ENCODE data around the gene DDX19B. TPM values are rescaled to one million over a fixed set of nuclear protein-coding genes. Genes with fewer than 3 reads are reported as not detected.
"Not testable (repeated sequence)": the region's sequence is repeated elsewhere in the genome, so short reads cannot be mapped to it uniquely, and the experiment has no call there.

DDX19B gene
- total and polyA plus RNA-seq, 11 donors: 13.0 to 34.2 (median 19.6) TPM

DNA sequence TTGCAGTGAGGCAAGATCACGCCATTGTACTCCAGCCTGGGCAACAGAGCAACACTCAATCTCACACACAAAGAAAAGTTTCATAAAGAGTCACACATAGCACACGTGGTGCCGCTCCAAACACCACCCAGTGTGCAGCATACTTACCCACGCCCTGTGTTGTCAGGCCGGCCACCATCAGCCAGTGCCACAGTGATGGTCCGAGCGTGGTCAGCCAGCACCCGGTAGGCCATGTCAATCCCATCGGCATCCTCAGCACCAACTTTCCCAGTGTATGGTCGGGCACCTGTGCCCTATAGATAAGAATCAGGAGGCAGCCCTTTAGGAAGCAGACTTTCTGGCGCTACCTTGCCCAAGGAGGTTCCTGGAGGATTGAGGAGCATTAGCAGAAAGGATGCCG is 29.5 kb upstream of the DDX19B start:
- Histone ChIP-seq H3K9me3 (no peaks in the 10 kb centered on the region), H3K27ac (no peak overlapping the region), H3K4me1 (no peaks in the 10 kb centered on the region), H3K4me3 (no peak overlapping the region), H3K27me3 (no peaks in the 10 kb centered on the region), H3K36me3 (peaks cover 2 to 100% (median 94%) of the 10 kb centered on the region in 9 donors)
- ATAC-seq (no peak), DNase-seq (no peak)
- 85 to 97% (median 88%) methylated on average over 10 to 12 of the region's 12 CpGs for WGBS, 4 donors
- intact Hi-C loops (cut with DNase I): loop anchor here in 3 of 10 donors (10.0 kb wide), 2 partner anchors 105 to 115 kb away; no protein-coding TSS in a partner anchor
- TF ChIP-seq, protein P1, sequence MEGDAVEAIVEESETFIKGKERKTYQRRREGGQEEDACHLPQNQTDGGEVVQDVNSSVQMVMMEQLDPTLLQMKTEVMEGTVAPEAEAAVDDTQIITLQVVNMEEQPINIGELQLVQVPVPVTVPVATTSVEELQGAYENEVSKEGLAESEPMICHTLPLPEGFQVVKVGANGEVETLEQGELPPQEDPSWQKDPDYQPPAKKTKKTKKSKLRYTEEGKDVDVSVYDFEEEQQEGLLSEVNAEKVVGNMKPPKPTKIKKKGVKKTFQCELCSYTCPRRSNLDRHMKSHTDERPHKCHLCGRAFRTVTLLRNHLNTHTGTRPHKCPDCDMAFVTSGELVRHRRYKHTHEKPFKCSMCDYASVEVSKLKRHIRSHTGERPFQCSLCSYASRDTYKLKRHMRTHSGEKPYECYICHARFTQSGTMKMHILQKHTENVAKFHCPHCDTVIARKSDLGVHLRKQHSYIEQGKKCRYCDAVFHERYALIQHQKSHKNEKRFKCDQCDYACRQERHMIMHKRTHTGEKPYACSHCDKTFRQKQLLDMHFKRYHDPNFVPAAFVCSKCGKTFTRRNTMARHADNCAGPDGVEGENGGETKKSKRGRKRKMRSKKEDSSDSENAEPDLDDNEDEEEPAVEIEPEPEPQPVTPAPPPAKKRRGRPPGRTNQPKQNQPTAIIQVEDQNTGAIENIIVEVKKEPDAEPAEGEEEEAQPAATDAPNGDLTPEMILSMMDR (IDR thresholded peaks at IDR 0.05): no peak
- TF ChIP-seq POLR2A (IDR thresholded peaks at IDR 0.05): no peak

DNA sequence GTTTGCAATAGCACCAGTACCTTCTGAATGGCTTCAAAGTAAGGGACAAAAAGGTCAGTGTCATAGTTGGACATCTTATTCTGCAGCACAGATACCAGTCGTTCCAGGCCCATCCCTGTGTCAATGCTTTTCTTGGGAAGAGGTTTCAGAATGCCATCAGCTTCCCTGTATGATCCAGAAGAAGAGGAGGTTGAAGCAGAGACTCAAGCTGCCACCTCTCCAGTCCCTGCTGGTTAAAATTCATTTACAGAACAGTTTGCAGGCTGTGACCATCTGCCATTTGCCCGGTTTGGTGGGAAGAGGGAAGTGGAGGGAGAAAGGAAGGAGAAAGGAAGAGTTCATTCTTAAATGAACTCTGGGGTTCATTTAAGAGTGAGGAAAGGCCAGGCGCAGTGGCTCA is 28.8 kb upstream of the DDX19B start:
- no peak overlapping the region for H3K27ac ChIP-seq
- no peak overlapping the region for H3K4me3 ChIP-seq
- peaks cover 2 to 100% (median 94%) of the 10 kb centered on the region in 9 donors for H3K36me3 ChIP-seq
- 86 to 92% (median 89%) methylated on average over 3 of the region's 3 CpGs for WGBS, 4 donors
- H3K9me3 ChIP-seq: no peaks in the 10 kb centered on the region
- ATAC-seq: no peak
- H3K4me1 ChIP-seq: no peaks in the 10 kb centered on the region
- no peak for DNase-seq
- H3K27me3 ChIP-seq: no peaks in the 10 kb centered on the region
- TF ChIP-seq, protein P1 (IDR thresholded peaks at IDR 0.05): no peak
- no peak for TF ChIP-seq POLR2A (IDR thresholded peaks at IDR 0.05)
- intact Hi-C loops (cut with DNase I): loop anchor here in 1 of 10 donors (10.0 kb wide), 1 partner anchor 115 kb away; no protein-coding TSS in a partner anchor

DNA sequence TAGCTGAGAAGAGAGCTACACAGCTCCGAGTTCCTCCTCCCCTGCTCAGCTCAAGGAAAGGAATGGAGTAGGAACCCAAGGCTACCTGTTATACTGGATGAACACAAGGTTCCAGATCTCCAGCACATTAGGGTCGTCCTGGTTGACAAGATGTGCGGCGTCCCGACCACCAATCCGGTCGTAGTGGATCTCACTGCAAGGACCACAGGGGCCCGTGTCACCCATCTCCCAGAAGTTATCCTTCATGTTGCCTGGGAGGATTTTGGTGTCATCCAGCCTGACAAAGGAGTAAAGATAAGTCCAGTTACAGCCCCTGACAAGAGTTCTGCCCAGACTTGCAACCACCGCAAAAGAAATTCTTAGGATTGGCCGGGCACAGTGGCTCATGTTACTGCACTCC is 27.3 kb upstream of the DDX19B start:
- H3K4me3 ChIP-seq: no peak overlapping the region
- WGBS, 4 donors: 91 to 96% (median 94%) methylated on average over 10 of the region's 10 CpGs
- TF ChIP-seq POLR2A (IDR thresholded peaks at IDR 0.05): no peak
- TF ChIP-seq, protein P1 (IDR thresholded peaks at IDR 0.05): no peak
- H3K36me3 ChIP-seq: peaks cover 0 to 100% (median 93%) of the 10 kb centered on the region in 9 donors
- no peaks in the 10 kb centered on the region for H3K9me3 ChIP-seq
- ATAC-seq (no peak), DNase-seq (no peak)
- intact Hi-C loops (cut with DNase I): loop anchor here in 1 of 10 donors (10.0 kb wide), 1 partner anchor 117 kb away; no protein-coding TSS in a partner anchor
- H3K27me3 ChIP-seq: no peaks in the 10 kb centered on the region
- no peak overlapping the region for H3K27ac ChIP-seq
- peaks cover 0 to 7% (median 0%) of the 10 kb centered on the region in 12 donors for H3K4me1 ChIP-seq

DNA sequence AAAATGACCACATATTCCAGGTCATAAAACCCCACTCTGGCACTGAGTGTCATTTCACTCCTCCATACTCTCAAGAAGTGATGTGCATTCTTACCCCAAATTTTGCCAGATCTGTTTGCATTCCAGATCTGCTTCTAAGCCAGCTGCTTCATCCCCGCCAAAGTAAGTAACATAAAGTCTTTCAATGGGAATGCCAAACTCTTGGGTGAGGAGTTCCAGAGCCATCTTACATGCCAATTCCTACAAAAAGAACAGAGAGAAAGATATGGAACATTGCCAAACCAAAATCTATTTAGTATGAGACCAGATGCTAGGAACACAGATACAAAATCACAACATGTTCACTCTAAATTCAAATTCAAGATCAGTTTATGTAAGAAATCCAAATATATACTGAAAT is 22.6 kb upstream of the DDX19B start:
- Histone ChIP-seq H3K4me1 (peaks cover 0 to 7% (median 0%) of the 10 kb centered on the region in 12 donors), H3K27ac (no peak overlapping the region), H3K36me3 (peaks cover 0 to 100% (median 91%) of the 10 kb centered on the region in 9 donors), H3K4me3 (no peak overlapping the region), H3K27me3 (no peaks in the 10 kb centered on the region), H3K9me3 (no peaks in the 10 kb centered on the region)
- DNase-seq: no peak
- WGBS, 4 donors: 42 to 82% (median 55%) methylated on average over 1 of the region's 1 CpG
- ATAC-seq: no peak
- intact Hi-C loops (cut with DNase I): loop anchor here in 1 of 10 donors (10.0 kb wide), 1 partner anchor 122 kb away; no protein-coding TSS in a partner anchor
- TF ChIP-seq, protein P1 (IDR thresholded peaks at IDR 0.05): no peak
- no peak for TF ChIP-seq POLR2A (IDR thresholded peaks at IDR 0.05)

DNA sequence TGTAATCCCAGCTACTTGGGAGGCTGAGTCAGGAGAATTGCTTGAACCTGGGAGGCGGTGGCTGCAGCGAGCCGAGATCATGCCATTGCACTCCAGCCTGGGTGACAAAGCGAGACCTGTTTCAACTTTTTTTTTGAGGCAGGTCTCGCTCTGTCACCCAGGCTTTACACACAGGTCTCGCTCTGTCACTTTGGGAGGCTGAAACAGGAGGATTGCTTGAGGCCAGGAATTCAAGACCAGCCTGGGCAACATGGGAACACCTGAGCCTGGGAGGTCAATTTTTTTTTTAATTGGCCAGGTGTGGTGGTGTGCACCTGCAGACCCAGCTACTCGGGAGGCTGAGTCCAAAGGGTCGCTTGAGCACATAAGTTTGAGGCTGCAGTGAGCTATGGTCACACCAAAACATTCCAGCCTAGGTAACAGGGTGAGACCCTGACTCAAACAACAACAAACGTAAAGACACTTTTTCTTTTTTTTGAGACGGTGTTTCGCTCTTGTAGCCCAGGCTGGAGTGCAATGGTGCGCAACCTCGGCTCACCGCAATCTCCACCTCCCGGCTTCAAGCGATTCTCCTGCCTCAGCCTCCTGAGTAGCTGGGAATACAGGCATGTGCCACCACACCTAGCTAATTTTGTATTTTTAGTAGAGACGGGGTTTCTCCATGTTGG is 11.5 kb upstream of the DDX19B start:
- DNase-seq, ATAC-seq: not testable (repeated sequence)
- WGBS, 4 donors: 94 to 98% (median 97%) methylated on average over 17 of the region's 17 CpGs

More for the DNA sequence above, 11.5 kb upstream of the DDX19B start:
- intact Hi-C loops (cut with DNase I); H3K9me3 ChIP-seq; H3K27me3 ChIP-seq; H3K27ac ChIP-seq: not testable (repeated sequence)
- peaks cover 0 to 32% (median 22%) of the 10 kb centered on the region in 9 donors for H3K36me3 ChIP-seq
- peaks cover 0 to 33% (median 12%) of the 10 kb centered on the region in 12 donors for H3K4me1 ChIP-seq
- peak overlapping the region in 5 of 12 donors; percentile 58 to 92 (median 75) for H3K4me3 ChIP-seq

All from heart left ventricle (tissue), 16 donors.